DMS153 treated with DMSO at 0.1 percent for 48 hours (cell line): ENCODE measurements around the gene KATNIP.

Experiments
- DNase-seq: peaks from one replicate; lab custom pipeline; 2025; ENCODE audit not compliant: unreplicated experiment; lab: John Stamatoyannopoulos, UW

The KATNIP gene

DNA sequence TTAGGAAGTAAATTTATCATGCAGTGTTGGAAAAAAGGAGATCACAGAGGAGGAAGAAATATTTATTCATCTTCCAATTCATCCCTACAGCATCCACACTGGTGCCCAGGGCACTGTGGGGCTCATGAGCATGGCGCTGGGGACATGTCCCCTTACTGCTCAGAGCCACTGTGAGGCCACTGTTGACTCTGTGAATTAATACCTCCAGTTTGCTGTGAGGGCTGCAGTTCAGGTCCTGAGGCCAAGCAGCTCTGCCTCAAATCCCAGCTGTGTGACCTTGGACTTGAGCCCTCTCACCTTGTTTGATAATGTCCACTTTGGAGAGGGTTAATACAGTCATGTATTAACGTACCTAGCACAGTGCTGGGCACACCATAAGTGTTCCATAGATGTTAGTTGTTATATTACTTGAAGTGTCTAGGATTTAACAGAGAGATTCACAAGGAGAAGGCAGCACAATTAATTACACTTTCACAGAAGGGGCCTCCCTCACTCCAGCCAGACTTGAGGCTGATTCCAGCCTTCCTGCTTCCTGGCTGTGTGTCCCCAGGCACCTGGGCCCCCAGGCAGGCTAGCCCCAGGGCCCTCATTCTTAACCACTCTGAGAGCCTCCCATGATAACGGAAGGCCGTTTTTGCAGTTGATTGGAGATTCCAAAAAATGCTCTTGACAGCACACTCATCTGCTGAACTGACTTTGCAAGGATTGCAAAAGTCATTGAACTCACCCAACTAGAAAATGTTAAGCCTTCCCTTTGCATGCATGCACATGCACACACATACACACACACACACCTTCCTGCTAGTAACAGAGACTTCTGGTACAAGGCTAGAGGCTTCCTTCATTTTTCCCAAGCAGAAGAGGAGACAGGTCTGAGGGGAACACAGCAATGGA, 29.4 kb downstream of the KATNIP start:
- DNase-seq: no peak

- no peak for DNase-seq
Observed at GRCh38 chr16:27582883-27583282, 32.9 kb downstream of the KATNIP start.

- DNase-seq: no peak
Observed at GRCh38 chr16:27583634-27584033, 33.7 kb downstream of the KATNIP start.

- no peak for DNase-seq
Observed at GRCh38 chr16:27585200-27585599, 35.3 kb downstream of the KATNIP start.

DNA sequence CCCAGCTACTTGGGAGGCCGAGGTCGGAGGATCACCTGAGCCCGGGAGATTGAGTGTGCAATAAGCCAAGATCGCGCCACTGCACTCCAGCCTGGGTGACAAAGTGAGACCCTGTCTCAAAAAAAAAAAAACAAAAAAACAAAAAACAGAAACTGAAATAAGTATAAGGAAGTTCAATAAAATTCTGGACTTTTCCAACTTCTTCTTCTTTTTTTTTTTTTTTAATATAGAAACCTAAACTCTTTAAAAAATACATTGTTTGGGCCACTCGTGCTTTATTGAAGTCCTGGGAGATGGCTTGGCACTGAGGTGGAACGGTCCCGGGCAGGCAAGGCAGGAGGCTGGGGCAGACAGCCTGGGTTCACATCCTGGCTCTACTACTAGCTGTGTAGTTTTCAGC, 36.8 kb downstream of the KATNIP start:
- no peak for DNase-seq

- DNase-seq: no peak
Observed at GRCh38 chr16:27588057-27588456, 38.1 kb downstream of the KATNIP start.

DNA sequence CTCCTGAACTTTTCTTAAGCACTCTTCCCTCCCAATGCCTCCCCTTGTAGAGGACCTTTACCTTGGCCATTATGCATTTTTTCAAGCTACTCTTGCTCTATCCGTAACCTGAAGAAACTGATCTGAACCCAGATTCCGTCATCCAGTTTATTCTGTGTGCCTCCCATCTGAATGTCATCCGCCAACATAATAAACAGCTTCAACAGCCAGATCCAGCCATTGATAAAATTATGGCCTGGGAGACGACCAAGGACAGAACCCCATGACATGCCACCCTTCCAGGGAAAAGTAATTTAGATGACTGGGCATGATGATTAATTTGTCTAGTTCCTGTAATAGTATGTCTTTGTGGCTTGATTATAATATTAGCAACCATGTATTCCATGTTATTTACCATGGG, 41.9 kb downstream of the KATNIP start:
- no peak for DNase-seq

- peak; percentile 11 for DNase-seq
Observed at GRCh38 chr16:27595475-27595874, 45.5 kb downstream of the KATNIP start.

GRCh38 chr16:27595993-27596392, 46.0 kb downstream of the KATNIP start:
- DNase-seq: no peak

GRCh38 chr16:27596411-27596810, 46.5 kb downstream of the KATNIP start:
- DNase-seq: no peak

- DNase-seq: no peak
Observed at GRCh38 chr16:27597361-27597760, 47.4 kb downstream of the KATNIP start.

GRCh38 chr16:27598220-27598619, 48.3 kb downstream of the KATNIP start:
- no peak for DNase-seq

DNA sequence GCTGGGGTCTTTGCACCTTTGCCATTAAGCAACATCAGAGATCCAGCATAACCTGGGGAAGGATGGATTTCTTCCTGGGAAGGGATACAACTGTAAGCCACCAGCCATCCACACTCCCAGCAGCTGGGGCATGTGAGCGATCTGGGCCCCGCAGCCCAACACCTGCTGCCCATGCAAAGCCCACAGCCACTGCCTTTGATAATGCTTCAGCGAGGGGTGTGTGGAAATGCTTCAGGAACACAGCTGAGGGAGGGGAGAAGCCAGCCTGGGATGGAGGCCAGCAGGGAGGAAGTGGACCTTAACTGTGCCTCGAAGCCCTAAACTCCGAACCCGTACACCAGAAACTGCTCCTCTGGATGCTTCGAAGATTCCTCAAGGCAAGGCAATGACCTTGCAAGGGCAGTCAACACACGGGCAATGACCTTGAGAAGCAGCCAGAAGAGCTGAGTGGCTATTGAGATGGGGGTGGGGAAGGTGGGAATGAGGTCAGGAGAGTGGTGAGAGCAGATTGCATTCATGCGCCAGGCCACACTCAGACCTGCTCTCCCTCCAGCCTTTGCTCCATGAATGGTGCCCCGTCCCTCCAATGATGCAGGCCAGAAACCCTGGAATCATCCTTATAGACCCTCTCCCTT, 49.1 kb downstream of the KATNIP start:
- no peak for DNase-seq

GRCh38 chr16:27599606-27600005, 49.7 kb downstream of the KATNIP start:
- no peak for DNase-seq
